HG03066 (cell line): Measurements from ENCODE around the gene INTS1.

Experiments used
- ATAC-seq: cut with Tn5 transposase; IDR thresholded peaks from one replicate; pipeline ENCODE4 v1.9.1; 2021; ENCODE audit warnings: low read depth; ENCODE audit not compliant: unreplicated experiment

INTS1 gene

GRCh38 chr7:1470901-1471300, 33.3 kb downstream of the INTS1 start:
- ATAC-seq = no peak

GRCh38 chr7:1468643-1469298, 35.4 kb downstream of the INTS1 start:
- no peak for ATAC-seq

- ATAC-seq = no peak
Measured at GRCh38 chr7:1468203-1468602, 36.0 kb downstream of the INTS1 start.

- ATAC-seq = no peak
Measured at GRCh38 chr7:1466524-1467271, 37.5 kb downstream of the INTS1 start.

- no peak for ATAC-seq
Measured at GRCh38 chr7:1464694-1465093, 39.5 kb downstream of the INTS1 start.

GRCh38 chr7:1463676-1464223, 40.4 kb downstream of the INTS1 start:
- no peak for ATAC-seq

GRCh38 chr7:1461646-1462375, 42.4 kb downstream of the INTS1 start:
- ATAC-seq = no peak

GRCh38 chr7:1460821-1461645, 43.2 kb downstream of the INTS1 start:
- no peak for ATAC-seq

GRCh38 chr7:1459920-1460820, 44.0 kb downstream of the INTS1 start:
- ATAC-seq = no peak

GRCh38 chr7:1459512-1459892, 44.7 kb downstream of the INTS1 start:
- ATAC-seq = peak; percentile 93

GRCh38 chr7:1458683-1459511, 45.3 kb downstream of the INTS1 start, which contains the start of gene MICALL2:
TSS of gene MICALL2 (minus strand) at chr7:1459470. CDS start at chr7:1459326, 144 bp downstream.
- ATAC-seq = peak; percentile 15

- no peak for ATAC-seq
Measured at GRCh38 chr7:1457949-1458682, 46.1 kb downstream of the INTS1 start.

- ATAC-seq = no peak
Measured at GRCh38 chr7:1457059-1457948, 46.9 kb downstream of the INTS1 start.

- no peak for ATAC-seq
Measured at GRCh38 chr7:1455955-1456354, 48.2 kb downstream of the INTS1 start.

- ATAC-seq = no peak
Measured at GRCh38 chr7:1455241-1455939, 48.8 kb downstream of the INTS1 start.

GRCh38 chr7:1454542-1454941, 49.6 kb downstream of the INTS1 start:
- ATAC-seq = no peak
